ENCODE data around the gene CDH4.
"Not testable (repeated sequence)": the region's sequence is repeated elsewhere in the genome, so short reads cannot be mapped to it uniquely, and the experiment has no call there.

The CDH4 gene

GRCh38 chr20:61965606-61966491, 713.8 kb downstream of the CDH4 start:
- no peak for DNase-seq (ENCODE audit: low spot score)

- DNase-seq (ENCODE audit: low spot score) = no peak
These were observed 714.6 kb downstream of the CDH4 start for GRCh38 chr20:61966492-61967244.

GRCh38 chr20:61967300-61967699, 715.2 kb downstream of the CDH4 start:
- no peak for DNase-seq (ENCODE audit: low spot score)

- no peak for DNase-seq (ENCODE audit: low spot score)
These were observed 716.2 kb downstream of the CDH4 start for GRCh38 chr20:61968036-61968810.

GRCh38 chr20:61968932-61969331, 716.9 kb downstream of the CDH4 start:
- DNase-seq (ENCODE audit: low spot score) = no peak

GRCh38 chr20:61969806-61970205, 717.7 kb downstream of the CDH4 start:
- no peak for DNase-seq (ENCODE audit: low spot score)

- DNase-seq (ENCODE audit: low spot score) = no peak
These were observed 718.3 kb downstream of the CDH4 start for GRCh38 chr20:61970357-61970756.

- DNase-seq (ENCODE audit: low spot score) = not testable (repeated sequence)
These were observed 719.5 kb downstream of the CDH4 start for GRCh38 chr20:61971595-61971994.

- DNase-seq (ENCODE audit: low spot score) = no peak
These were observed 720.8 kb downstream of the CDH4 start for GRCh38 chr20:61972636-61973508.

- DNase-seq (ENCODE audit: low spot score) = no peak
These were observed 721.7 kb downstream of the CDH4 start for GRCh38 chr20:61973515-61974356.

GRCh38 chr20:61974357-61974665, 722.2 kb downstream of the CDH4 start:
- DNase-seq (ENCODE audit: low spot score) = no peak

- no peak for DNase-seq (ENCODE audit: low spot score)
These were observed 723.5 kb downstream of the CDH4 start for GRCh38 chr20:61975407-61976129.

GRCh38 chr20:61976263-61976643, 724.2 kb downstream of the CDH4 start:
- DNase-seq (ENCODE audit: low spot score) = no peak

- no peak for DNase-seq (ENCODE audit: low spot score)
These were observed 724.8 kb downstream of the CDH4 start for GRCh38 chr20:61976644-61977418.

- DNase-seq (ENCODE audit: low spot score) = no peak
These were observed 725.3 kb downstream of the CDH4 start for GRCh38 chr20:61977419-61977786.

- DNase-seq (ENCODE audit: low spot score) = no peak
These were observed 726.4 kb downstream of the CDH4 start for GRCh38 chr20:61978491-61978890.

GRCh38 chr20:61979090-61979489, 727.0 kb downstream of the CDH4 start:
- no peak for DNase-seq (ENCODE audit: low spot score)

- DNase-seq (ENCODE audit: low spot score) = no peak
These were observed 727.9 kb downstream of the CDH4 start for GRCh38 chr20:61979701-61980635.
